ENCODE data around the gene FIBP.

Gene FIBP

DNA sequence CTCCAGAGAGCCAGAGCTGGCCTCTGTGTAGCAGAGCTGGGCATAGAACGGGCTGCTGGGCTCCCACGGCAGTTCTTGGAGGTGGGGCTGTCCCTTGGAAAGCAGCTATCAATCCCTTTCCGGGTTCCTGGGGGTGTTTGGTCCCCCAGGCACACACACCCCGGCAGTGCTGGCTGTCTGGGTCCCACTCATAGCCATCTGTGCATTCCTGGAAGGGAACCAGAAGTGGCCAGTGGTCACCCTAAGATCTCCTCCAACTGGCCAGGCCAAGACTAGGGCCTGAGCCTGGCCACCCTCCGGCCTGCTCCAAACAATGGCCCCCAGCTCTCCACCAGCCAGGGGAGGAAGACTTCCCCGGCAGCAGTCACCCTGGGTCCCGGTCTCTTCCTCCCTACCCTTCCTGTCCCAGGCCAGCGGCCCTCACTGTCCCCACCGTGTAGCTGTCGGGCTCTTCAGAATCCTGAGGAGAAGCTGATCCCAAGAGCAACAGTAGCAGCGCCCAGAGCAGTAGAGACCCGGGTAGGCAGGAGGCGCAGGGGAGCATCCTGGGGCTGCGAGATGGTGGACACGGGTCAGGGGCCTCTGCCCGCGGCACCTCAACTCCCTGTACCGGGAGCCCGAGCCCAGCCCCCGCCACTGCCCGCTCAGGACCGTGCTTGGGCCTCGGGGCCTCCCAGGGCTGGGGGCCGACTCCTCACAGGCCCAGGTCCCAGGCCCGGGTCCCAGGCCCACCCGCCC is 16.3 kb downstream of the FIBP start:
- peak overlapping the region; percentile 30 for H3K4me3 ChIP-seq (ENCODE audit: low read depth, low read length)

DNA sequence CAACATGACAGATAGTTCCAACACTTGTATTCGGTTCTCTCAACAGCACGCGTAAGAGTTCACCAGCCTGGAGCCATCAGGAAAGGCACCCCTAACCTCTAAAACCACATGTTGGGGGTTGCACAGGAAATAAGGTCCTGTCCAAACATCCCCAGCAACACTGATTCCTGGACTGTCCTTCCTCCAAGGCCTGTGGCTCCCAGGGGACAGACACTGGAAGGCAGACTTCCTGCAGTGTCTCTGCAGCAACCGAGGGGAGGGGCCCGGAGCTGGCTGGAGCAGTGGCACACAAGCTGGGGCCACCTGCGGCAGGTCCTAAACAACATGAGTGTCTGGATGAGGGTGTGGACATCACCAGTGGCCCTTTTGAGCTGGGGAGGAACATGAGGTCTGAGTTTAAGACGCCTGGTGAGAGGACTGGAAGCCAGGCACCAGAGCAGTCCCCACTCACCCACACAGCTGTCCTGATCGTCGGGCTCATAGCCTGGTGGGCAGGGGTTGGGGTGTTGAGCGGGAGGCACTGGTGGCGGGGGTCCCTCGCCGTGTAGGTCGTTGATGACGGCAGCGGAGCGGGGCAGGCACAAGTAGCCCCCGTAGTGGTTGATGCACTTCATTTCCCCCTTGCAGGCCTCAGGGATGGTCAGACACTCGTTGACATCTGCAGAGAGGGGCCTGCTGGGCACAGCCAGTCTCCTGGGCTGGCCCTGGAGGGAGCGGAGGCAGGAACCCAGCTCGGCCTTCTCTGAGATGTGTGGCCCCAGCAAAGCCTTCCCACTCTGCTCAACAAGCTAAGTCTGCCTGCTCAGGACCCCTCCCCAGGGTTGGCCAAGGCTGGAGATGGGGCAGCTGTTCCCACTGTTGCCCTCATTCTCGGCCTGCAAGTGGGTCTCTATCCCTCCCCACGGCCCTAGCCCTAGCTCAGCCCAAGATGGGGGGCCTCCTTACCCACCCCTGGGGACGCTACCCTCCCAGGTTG is 17.3 kb downstream of the FIBP start:
- no peak overlapping the region for H3K4me3 ChIP-seq (ENCODE audit: low read depth, low read length)

DNA sequence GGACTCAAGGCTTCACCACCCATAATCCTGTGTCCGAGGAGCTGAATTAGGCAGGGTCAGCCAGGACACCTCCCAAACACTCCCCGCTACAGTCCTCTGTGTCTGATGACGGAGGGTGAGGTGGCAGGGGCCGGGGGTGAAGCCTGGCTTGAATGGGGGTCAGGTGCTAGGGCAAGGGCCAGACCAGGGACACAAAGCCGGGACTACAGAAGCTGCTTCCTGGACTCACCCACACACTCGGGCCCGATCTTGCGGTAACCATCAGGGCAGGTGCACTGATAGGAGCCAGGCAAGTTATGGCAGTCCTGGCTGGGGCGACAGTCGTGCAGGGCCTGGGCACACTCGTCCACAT is 18.0 kb downstream of the FIBP start:
- H3K4me3 ChIP-seq (ENCODE audit: low read depth, low read length) = no peak overlapping the region

DNA sequence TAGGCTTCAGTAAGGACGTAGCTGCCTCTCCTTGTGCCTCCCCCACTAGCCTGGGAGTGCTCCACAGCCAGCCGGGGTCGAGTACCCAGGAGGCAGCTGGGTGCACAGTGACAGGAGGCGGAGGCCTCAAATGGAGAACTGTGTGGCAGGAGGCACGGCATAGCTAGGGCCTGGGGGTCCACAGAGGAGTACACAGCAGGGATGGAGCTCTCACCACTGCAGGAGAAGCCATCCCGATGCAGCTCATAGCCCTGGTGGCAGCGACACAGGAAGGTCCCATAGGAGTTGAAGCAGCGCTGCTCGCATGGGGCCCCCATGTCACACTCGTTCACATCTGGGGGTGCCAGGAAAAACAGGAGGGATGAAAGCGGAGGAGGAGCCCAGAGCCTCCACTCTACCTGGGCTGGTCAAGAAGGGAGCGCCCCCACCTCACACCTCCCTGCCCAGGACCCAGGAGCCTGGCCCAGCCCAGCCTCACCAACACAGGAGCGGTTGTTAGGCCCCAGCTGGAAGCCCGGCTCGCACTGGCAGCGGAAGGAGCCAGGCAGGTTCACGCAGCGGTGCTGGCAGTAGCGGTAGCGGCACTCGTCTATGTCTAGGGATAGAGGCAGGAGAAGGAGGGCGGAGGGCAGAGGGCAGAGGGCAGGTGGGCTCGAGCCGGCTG is 18.5 kb downstream of the FIBP start:
- H3K4me3 ChIP-seq (ENCODE audit: low read depth, low read length) = no peak overlapping the region

DNA sequence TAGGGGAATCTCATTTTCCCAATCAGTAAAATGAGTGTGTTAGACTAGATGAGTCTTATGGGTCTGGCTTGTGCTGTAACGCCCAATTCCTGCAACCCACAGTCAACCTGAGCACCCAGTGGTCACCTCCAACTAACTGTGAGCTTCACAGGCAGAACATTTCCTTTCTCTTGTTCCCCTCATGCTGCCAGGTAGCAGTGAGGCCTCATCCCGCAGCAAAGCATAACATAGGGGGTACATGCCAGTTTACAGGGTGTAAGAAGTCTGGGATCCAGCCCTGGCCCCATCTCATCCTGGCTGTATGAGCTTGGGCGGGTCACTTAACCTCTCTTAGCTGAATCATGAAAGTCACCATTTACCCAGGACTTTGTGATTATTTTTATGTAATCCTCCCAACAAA is 19.4 kb downstream of the FIBP start:
- H3K4me3 ChIP-seq (ENCODE audit: low read depth, low read length) = no peak overlapping the region

DNA sequence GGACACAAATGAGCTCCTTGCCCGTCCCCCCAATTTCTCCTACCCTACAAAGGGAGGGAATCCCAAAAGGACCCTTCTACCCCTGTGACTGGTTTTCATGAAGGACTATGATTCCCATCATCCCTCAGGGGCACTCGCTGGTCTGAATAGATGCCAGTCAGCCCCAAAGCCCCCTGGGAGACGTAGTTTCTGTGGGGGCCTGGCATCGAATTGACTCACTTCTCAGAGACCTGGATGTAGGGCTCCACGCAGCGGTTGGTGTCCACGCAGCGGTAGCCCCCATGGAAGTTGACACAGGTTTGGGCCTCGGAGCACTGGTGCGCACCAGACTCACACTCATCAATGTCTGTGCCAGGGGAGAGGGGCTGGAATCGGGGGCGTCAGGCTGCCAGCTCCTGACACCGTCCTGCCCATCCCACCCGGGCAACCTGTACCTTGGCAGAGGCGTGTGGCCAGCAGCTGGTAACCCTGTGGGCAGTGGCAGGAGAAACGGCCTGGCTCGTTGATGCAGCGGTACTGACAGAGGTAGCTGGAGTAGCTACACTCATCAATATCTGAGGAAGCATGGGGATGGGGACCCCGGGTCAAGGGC is 20.1 kb downstream of the FIBP start:
- H3K4me3 ChIP-seq (ENCODE audit: low read depth, low read length) = peak overlapping the region; percentile 52

DNA sequence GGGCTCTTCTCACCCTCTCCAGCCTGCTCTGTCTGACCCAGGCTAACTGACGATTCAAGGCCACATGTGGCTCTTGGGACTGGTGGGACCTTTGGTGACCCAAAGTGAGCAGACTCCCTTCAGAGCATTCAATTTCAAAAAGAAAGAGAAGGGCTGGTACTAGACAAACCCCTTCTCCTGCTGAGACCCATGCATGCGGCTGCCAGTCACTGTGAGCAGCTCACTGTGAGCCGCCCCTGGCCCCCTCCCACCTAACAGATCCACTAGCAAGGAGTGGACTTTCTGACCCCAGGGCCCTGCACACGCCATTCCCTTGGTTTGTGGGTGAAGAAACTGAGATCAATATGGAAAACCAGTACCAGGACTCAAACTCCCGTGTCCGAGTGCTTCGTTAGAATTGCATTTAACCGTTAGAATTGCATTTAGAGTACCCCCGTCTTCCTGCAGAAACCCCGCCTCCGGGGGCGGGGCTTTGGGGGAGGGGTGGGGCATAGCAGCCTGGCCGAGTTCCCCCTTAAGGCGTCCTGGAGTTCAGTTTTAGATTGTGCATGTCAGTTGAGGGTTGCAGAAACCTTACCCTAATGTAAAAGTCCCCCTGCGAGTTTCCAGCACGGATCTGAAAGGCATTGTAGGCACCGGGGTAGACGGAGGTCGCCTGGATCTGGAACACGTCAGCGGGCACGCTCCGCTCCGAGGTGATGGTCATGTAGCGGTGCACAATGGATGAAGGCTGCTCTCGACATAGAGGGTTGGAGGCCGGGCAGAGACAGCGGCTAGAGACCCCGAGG is 20.8 kb downstream of the FIBP start:
- peak overlapping the region; percentile 52 for H3K4me3 ChIP-seq (ENCODE audit: low read depth, low read length)

DNA sequence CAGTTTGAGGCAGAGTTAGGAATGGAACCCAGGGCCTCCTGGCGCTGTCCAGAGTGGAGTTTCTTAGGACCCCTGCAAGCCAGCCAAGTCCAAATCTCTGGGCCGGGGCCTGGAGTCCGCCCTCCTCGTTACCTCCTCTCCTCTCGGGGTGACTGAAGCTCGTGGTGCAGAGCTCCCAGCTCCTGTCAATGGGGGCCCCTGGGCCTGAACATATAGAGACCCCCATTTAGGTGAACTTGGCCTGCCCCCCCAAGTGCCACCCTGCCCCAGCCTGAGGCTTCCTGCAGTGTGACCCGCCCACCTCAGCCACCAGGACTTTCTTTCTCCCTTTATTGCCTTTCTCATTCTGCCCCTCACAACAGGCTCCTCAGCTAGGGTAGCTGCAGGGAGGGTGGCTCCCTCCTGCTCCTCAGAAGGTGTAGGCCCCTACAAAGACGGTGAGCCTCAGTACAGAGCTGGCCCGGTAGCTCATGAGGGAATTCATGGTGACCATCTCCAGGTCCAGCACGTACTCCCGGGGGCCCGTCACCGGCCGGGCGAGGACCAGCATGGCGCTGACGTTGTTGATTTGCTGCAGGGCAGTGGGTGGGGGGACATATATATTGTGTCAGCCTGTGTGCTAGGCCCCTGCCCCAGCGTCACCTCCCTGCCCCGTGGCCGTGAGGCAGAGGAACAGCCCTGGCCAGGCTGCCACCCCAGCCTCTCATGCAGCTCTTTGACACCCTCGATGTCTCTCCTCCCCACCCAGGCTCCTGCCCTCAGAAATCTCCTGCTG is 21.6 kb downstream of the FIBP start:
- no peak overlapping the region for H3K4me3 ChIP-seq (ENCODE audit: low read depth, low read length)

DNA sequence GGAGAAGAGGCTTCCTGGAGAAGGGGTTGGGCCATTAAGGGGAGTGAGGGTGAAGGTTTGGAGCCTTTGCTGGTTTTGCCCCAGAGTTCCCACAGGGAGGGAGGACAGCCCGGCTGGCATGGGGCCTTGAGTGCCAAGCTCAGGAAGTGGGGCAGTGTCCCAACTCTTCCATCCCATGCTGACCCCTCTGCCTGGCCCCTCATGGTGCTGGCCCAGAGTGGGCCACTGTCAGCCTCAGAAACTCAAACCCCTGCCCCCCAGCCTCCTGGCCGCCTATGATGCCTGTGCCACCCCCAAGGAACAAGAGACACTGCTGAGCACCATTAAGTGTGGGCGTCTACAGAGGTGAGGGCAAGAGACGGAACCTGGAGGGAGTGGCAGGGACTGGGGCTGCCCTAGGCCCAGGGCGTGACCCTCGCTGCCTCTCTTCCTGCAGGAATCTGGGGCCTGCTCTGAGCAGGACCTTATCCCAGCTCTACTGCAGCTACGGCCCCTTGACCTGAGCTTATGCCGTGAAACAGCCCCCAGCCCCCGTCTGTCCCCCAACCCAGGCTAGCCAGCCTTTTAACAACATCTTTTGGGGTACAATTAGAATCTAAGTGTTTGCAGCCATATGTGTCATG is 22.6 kb downstream of the FIBP start:
- H3K4me3 ChIP-seq (ENCODE audit: low read depth, low read length) = no peak overlapping the region

DNA sequence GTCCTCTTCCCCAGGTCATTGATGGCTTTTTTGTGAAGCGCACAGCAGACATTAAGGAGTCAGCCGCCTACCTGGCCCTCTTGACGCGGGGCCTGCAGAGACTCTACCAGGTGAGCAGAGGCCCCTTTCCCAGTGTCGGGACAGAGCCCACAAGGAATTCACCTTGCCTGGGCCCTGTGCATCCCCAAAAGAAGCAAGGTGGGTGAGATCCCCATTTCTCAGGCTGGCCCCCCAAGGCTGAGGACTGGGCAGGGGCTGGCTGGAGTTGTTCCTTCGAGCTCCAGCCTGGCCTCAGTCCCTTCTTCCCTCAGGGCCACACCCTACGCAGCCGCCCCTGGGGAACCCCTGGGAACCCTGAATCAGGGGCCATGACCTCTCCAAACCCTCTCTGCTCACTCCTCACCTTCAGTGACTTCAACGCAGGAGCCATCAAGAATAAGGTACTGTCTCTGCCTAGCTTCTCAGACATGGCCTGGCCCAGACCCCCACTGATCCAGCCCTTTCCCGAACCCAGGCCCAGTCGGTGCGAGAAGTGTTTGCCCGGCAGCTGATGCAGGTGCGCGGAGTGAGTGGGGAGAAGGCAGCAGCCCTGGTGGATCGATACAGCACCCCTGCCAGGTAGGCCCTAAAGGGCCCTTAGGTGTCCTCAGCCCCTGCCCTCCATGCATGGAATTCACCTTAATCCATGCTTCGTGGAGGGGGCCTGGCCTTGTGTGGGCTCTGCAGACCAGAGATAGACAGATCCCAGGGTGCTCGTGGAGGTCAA is 23.4 kb downstream of the FIBP start:
- H3K4me3 ChIP-seq (ENCODE audit: low read depth, low read length) = no peak overlapping the region

DNA sequence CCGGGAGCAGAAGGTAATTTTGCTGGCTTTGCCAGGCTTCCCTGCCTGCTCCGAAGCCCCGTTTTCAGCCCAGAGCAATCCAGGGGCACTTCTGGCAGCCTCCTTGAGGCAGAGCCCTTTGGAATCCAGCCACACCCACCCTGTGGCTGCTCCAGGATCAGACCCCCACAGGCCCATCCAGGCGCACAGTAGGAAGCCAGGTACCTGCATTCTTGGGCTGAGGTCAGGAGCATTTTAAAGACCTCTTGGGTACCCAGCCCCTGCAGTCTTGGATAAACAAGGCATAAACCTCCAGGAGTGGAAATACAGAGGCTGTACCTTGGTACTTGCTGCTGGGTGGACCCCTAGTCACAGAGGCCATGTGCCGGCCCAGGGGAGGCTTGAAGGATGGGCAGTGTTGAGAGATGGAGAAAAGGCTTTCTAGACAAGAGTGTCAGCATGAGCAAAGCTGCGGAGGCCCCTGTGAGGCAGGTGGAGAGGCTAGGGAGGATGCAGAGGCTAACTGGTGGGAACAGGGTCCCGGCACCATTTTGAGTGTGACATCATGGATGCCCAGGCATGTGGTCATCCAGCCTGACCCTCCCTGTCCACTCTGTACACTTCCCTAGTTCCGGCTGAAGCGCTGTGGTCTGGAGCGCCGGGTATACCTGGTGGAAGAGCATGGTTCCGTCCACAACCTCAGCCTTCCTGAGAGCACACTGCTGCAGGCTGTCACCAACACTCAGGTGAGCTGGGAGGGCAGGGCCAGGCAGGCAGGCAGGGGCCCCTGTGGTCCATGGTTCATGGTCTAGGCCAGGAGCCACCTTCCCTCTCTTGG is 24.2 kb downstream of the FIBP start:
- H3K4me3 ChIP-seq (ENCODE audit: low read depth, low read length) = no peak overlapping the region

DNA sequence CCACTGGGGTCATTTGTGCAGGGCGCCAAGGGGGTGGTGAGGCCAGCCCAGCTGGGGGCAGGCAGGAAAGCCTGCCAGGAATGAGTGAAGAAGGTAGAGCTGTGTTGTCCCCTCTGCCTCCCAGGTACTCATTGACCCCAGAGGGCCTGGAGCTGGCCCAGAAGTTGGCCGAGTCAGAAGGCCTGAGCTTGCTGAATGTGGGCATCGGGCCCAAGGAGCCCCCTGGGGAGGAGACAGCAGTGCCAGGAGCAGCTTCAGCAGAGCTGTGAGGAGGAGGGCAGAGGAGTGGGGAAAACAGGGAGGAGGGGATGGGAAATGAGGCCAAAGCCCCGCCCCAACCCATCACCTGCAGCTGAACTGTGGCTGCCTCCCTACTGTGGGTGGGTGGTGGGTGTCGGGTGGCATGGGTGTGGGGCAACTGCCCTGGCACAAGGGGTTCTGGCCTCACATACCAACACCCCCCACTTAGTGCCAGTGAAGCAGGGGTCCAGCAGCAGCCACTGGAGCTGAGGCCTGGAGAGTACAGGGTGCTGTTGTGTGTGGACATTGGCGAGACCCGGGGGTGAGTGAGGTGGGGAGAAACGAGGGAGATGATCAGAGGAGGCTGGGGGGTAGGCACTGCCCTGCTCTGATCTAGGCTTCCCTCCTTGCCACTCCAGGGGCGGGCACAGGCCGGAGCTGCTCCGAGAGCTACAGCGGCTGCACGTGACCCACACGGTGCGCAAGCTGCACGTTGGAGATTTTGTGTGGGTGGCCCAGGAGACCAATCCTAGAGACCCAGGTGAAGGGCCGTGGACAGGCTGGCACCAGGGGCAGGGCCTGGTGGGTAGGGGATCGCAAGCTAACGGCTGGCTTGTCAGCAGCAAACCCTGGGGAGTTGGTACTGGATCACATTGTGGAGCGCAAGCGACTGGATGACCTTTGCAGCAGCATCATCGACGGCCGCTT is 25.1 kb downstream of the FIBP start:
- H3K4me3 ChIP-seq (ENCODE audit: low read depth, low read length) = no peak overlapping the region

DNA sequence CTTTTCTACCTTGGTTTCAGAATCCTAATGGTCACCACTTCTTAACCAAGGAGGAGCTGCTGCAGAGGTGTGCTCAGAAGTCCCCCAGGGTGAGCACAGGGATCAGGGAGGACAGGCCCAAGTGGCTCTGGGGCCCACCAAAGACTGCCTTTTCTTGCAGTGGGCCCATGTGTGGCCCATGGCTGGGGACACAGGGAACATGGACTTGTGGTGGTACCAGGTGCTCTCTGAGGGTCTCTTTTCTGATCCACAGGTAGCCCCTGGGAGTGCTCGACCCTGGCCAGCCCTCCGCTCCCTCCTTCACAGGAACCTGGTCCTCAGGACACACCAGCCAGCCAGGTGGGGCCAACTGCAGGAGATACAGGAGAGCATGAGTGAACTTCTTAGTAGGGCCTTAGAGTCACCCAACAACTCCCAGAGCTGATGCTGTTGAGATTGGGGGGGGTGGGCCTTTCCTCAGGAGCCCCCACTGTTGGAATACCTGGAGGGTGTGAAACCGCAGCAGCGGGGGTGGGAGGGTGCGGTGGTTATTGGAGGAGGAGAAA is 26.0 kb downstream of the FIBP start:
- H3K4me3 ChIP-seq (ENCODE audit: low read depth, low read length) = no peak overlapping the region

DNA sequence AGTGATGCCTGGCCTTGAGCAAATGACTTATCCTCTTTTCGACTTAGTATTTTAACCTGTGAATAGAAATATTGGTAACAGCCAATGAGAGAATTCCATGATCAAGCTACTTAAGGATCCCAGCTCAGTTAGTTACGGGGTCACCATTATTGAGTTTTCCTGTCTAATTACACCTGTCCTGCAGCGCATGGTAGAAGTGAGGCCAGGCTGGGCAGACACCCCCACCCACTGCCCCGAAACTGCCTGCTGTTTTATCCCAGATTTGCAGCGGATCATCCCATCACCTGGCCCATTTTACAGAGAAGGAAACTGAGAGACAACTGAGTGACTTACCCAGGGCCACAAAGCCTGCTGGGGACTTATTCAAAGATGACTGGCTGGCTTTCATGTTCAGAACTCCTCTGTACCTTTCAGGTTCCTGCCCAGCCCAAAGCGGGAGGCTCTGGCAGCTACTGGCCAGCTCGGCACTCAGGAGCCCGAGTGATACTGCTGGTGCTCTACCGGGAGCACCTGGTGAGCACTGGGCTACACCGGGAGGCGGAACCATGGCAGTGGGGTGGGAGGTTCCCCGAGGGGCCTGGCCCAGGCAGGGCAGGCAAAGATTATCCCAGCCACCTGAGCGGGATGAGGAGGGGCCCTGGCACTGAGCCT is 26.6 kb downstream of the FIBP start:
- peak overlapping the region; percentile 91 for H3K4me3 ChIP-seq (ENCODE audit: low read depth, low read length)

DNA sequence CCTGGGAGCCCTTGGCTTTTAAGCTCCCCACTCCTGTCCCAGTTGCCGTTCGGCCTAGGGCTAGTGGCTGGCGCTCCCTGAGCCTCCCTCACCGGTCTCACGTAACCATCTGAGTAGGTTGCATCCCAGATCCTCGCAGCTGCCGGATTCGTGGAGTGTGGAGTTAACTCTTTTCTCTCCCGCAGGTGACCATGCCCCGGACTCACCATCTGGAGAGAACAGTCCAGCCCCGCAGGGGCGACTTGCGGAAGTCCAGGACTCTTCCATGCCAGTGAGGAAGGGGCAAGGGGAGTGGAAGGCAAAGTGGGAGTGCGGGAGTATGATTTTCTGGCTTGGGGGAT is 27.1 kb downstream of the FIBP start:
- H3K4me3 ChIP-seq (ENCODE audit: low read depth, low read length) = peak overlapping the region; percentile 91
